ENCODE measurements around the gene XPO4.

The XPO4 gene

DNA sequence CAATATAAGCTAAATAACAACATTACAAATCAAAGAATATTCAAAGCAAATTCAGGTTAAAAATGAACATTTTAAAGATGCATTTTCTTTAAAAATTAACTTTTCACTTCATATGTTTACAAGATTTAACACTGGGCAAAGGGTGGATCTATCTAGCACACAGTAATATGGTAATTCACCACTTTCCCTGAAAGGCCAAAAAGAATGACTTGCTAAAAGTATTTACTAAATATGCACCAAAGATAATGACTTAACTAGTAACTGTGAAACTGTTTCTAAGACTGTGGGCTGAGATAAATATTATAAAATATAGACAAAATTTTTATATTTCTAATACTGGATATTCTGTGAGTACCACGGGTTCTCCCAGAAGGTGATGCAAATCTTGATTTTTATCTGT is 124.2 kb downstream of the XPO4 start:
- H3K9me3 ChIP-seq (ENCODE audit: insufficient read depth, low read depth, low read length), result no peaks in the 10 kb centered on the region
- no peak overlapping the region for H3K27ac ChIP-seq (ENCODE audit: low read length)
- H3K9ac ChIP-seq (ENCODE audit: low read depth, low read length), result no peak overlapping the region
- no peaks in the 10 kb centered on the region for H3K27me3 ChIP-seq (ENCODE audit: insufficient read depth, low read length)
- peaks cover 28% of the 10 kb centered on the region for H3K36me3 ChIP-seq (ENCODE audit: insufficient read depth, low read depth, low read length)
- no peaks in the 10 kb centered on the region for H3K4me1 ChIP-seq (ENCODE audit: insufficient read depth, low read length)
- H3K4me3 ChIP-seq (ENCODE audit: low read length), result no peak overlapping the region

DNA sequence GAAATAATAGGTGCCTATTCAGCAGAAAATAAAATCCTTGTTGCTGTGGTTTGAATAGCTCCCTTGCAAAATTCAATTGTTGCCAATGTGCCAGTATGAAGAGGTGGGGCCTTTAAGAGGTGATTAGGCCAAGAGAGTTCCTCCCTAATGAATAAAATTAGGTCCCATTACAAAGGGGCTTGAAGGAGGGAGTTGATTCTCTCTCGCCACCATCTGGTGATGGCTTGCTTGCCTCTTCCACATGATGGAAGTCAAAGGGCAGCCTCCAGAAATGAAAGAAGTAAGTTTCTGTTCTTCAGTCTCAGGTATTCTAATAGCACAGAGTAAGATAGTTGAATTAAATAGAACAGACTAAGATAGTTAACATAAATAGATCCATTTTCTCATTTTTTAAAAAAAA is 125.8 kb downstream of the XPO4 start:
- Histone ChIP-seq H3K27me3 (ENCODE audit: insufficient read depth, low read length) (no peaks in the 10 kb centered on the region), H3K4me3 (ENCODE audit: low read length) (no peak overlapping the region), H3K36me3 (ENCODE audit: insufficient read depth, low read depth, low read length) (peaks cover 12% of the 10 kb centered on the region), H3K9me3 (ENCODE audit: insufficient read depth, low read depth, low read length) (no peaks in the 10 kb centered on the region), H3K4me1 (ENCODE audit: insufficient read depth, low read length) (0 out of 2 replicates have a peak, but pooled peaks cover 3% of the 10 kb centered on the region), H3K9ac (ENCODE audit: low read depth, low read length) (no peak overlapping the region), H3K27ac (ENCODE audit: low read length) (no peak overlapping the region)

GRCh38 chr13:20775961-20776360 is 126.6 kb downstream of the XPO4 start:
- Histone ChIP-seq H3K27ac (ENCODE audit: low read length) (no peak overlapping the region), H3K9ac (ENCODE audit: low read depth, low read length) (no peak overlapping the region)

GRCh38 chr13:20774746-20775145 is 127.8 kb downstream of the XPO4 start:
- Histone ChIP-seq H3K9ac (ENCODE audit: low read depth, low read length) (no peak overlapping the region), H3K27me3 (ENCODE audit: insufficient read depth, low read length) (no peaks in the 10 kb centered on the region), H3K36me3 (ENCODE audit: insufficient read depth, low read depth, low read length) (no peaks in the 10 kb centered on the region), H3K4me3 (ENCODE audit: low read length) (no peak overlapping the region), H3K9me3 (ENCODE audit: insufficient read depth, low read depth, low read length) (no peaks in the 10 kb centered on the region; the same call in 1 of the 2 replicates), H3K4me1 (ENCODE audit: insufficient read depth, low read length) (0 out of 2 replicates have a peak, but pooled peaks cover 3% of the 10 kb centered on the region), H3K27ac (ENCODE audit: low read length) (no peak overlapping the region)

More at GRCh38 chr13:20775961-20776360, 126.6 kb downstream of the XPO4 start:
- no peak overlapping the region for H3K4me3 ChIP-seq (ENCODE audit: low read length)
- H3K27me3 ChIP-seq (ENCODE audit: insufficient read depth, low read length), result no peaks in the 10 kb centered on the region
- H3K4me1 ChIP-seq (ENCODE audit: insufficient read depth, low read length), result 0 out of 2 replicates have a peak, but pooled peaks cover 3% of the 10 kb centered on the region
- no peaks in the 10 kb centered on the region for H3K9me3 ChIP-seq (ENCODE audit: insufficient read depth, low read depth, low read length)
- H3K36me3 ChIP-seq (ENCODE audit: insufficient read depth, low read depth, low read length), result peaks cover 4% of the 10 kb centered on the region; the same call in 1 of the 2 replicates

- Histone ChIP-seq H3K27me3 (ENCODE audit: insufficient read depth, low read length) (no peaks in the 10 kb centered on the region), H3K9me3 (ENCODE audit: insufficient read depth, low read depth, low read length) (no peaks in the 10 kb centered on the region; the same call in 1 of the 2 replicates), H3K4me3 (ENCODE audit: low read length) (peak within 1 kb of the TSS; percentile 88), H3K36me3 (ENCODE audit: insufficient read depth, low read depth, low read length) (no peaks in the 10 kb centered on the region), H3K9ac (ENCODE audit: low read depth, low read length) (peak within 1 kb of the TSS; percentile 95), H3K4me1 (ENCODE audit: insufficient read depth, low read length) (0 out of 2 replicates have a peak, but pooled peaks cover 6% of the 10 kb centered on the region), H3K27ac (ENCODE audit: low read length) (peak within 1 kb of the TSS; percentile 85)
Measured at GRCh38 chr13:20773194-20774080, 129.1 kb downstream of the XPO4 start, which contains the start of gene EEF1AKMT1. TSS of gene EEF1AKMT1 (minus strand) at chr13:20773961. CDS start at chr13:20757598, 16,363 bp downstream.

- Histone ChIP-seq H3K4me3 (ENCODE audit: low read length) (peak overlapping the region; percentile 88), H3K9ac (ENCODE audit: low read depth, low read length) (peak overlapping the region; percentile 95; the same call in 1 of the 2 replicates), H3K27ac (ENCODE audit: low read length) (no peak overlapping the region)
Measured at GRCh38 chr13:20772401-20773131, 130.0 kb downstream of the XPO4 start.

GRCh38 chr13:20769834-20770233 is 132.7 kb downstream of the XPO4 start:
- Histone ChIP-seq H3K36me3 (ENCODE audit: insufficient read depth, low read depth, low read length) (no peaks in the 10 kb centered on the region), H3K4me1 (ENCODE audit: insufficient read depth, low read length) (0 out of 2 replicates have a peak, but pooled peaks cover 6% of the 10 kb centered on the region), H3K27me3 (ENCODE audit: insufficient read depth, low read length) (no peaks in the 10 kb centered on the region), H3K9ac (ENCODE audit: low read depth, low read length) (no peak overlapping the region), H3K27ac (ENCODE audit: low read length) (no peak overlapping the region), H3K9me3 (ENCODE audit: insufficient read depth, low read depth, low read length) (no peaks in the 10 kb centered on the region; the same call in 1 of the 2 replicates), H3K4me3 (ENCODE audit: low read length) (no peak overlapping the region)

More at GRCh38 chr13:20772401-20773131, 130.0 kb downstream of the XPO4 start:
- no peaks in the 10 kb centered on the region for H3K27me3 ChIP-seq (ENCODE audit: insufficient read depth, low read length)
- 0 out of 2 replicates have a peak, but pooled peaks cover 6% of the 10 kb centered on the region for H3K4me1 ChIP-seq (ENCODE audit: insufficient read depth, low read length)
- no peaks in the 10 kb centered on the region for H3K36me3 ChIP-seq (ENCODE audit: insufficient read depth, low read depth, low read length)
- H3K9me3 ChIP-seq (ENCODE audit: insufficient read depth, low read depth, low read length), result no peaks in the 10 kb centered on the region; the same call in 1 of the 2 replicates

DNA sequence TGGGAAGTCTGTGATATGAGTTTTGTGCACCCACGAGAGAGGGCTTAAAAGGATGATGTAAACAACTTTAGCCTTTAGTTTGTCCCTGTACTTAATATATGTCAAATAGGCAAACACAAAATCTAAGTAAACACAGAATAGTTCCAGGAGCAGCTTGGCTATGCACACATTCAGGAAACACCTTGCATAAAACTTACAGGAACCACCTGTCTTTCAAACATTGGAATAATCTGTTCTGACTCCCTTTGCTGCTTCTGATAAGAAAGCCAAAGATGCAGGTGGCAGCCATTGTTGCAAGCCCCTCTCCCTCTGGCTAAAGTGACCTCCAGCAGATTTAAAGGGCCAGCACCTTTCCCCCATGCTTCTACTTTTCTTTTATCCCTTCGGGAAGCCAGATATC is 133.5 kb downstream of the XPO4 start:
- no peak overlapping the region for H3K4me3 ChIP-seq (ENCODE audit: low read length)
- H3K9ac ChIP-seq (ENCODE audit: low read depth, low read length), result no peak overlapping the region
- H3K36me3 ChIP-seq (ENCODE audit: insufficient read depth, low read depth, low read length), result no peaks in the 10 kb centered on the region
- H3K4me1 ChIP-seq (ENCODE audit: insufficient read depth, low read length), result 0 out of 2 replicates have a peak, but pooled peaks cover 6% of the 10 kb centered on the region
- no peaks in the 10 kb centered on the region for H3K27me3 ChIP-seq (ENCODE audit: insufficient read depth, low read length)
- H3K27ac ChIP-seq (ENCODE audit: low read length), result no peak overlapping the region
- H3K9me3 ChIP-seq (ENCODE audit: insufficient read depth, low read depth, low read length), result no peaks in the 10 kb centered on the region; the same call in 1 of the 2 replicates

- H3K36me3 ChIP-seq (ENCODE audit: insufficient read depth, low read depth, low read length), result no peaks in the 10 kb centered on the region
- no peak overlapping the region for H3K27ac ChIP-seq (ENCODE audit: low read length)
- 0 out of 2 replicates have a peak, but pooled peaks cover 3% of the 10 kb centered on the region for H3K4me1 ChIP-seq (ENCODE audit: insufficient read depth, low read length)
- H3K9ac ChIP-seq (ENCODE audit: low read depth, low read length), result no peak overlapping the region
- no peaks in the 10 kb centered on the region; the same call in 1 of the 2 replicates for H3K9me3 ChIP-seq (ENCODE audit: insufficient read depth, low read depth, low read length)
- no peak overlapping the region for H3K4me3 ChIP-seq (ENCODE audit: low read length)
- no peaks in the 10 kb centered on the region for H3K27me3 ChIP-seq (ENCODE audit: insufficient read depth, low read length)
Measured at GRCh38 chr13:20767309-20767943, 135.1 kb downstream of the XPO4 start.

DNA sequence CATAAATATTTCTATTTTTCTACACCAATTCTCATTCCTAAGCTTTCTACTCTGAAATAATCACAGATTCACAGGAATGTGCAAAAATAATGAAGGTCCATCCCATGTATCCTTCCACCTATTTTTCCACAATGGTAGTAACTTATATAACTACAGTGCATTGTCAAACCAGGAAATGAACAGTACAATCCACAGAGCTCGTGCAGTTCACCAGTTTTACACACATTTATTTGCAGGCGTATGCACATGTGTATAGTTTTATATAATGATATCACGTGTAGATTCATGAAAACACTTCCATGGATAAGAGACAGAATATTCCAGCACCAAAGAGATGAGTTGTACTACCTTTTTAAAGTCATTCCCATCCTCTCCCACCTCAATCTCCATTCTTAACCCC is 141.7 kb downstream of the XPO4 start:
- Histone ChIP-seq H3K4me3 (ENCODE audit: low read length) (no peak overlapping the region), H3K27me3 (ENCODE audit: insufficient read depth, low read length) (no peaks in the 10 kb centered on the region), H3K9ac (ENCODE audit: low read depth, low read length) (no peak overlapping the region), H3K36me3 (ENCODE audit: insufficient read depth, low read depth, low read length) (no peaks in the 10 kb centered on the region), H3K27ac (ENCODE audit: low read length) (no peak overlapping the region), H3K4me1 (ENCODE audit: insufficient read depth, low read length) (peaks cover 6% of the 10 kb centered on the region; the same call in 1 of the 2 replicates), H3K9me3 (ENCODE audit: insufficient read depth, low read depth, low read length) (no peaks in the 10 kb centered on the region)

DNA sequence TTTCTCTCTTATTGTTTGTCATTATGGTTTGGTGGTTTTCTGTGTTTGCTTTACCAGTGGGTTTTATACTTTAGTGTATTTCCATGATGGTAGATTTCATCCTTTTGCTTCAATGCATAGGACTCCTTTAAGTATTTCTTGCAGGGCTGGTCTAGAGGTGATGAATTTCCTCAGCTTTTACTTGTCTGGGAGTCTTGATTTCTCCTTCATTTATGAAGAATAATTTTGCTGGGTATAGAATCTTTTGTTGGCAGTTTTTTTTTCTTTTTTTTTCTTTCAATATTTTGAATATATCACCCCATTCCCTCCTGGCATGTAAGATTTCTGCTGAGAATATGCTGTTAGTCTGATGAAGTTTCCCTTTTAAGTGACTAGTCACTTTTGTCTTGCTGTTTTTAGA is 148.5 kb downstream of the XPO4 start:
- Histone ChIP-seq H3K36me3 (ENCODE audit: insufficient read depth, low read depth, low read length) (no peaks in the 10 kb centered on the region), H3K4me1 (ENCODE audit: insufficient read depth, low read length) (peaks cover 6% of the 10 kb centered on the region; the same call in 1 of the 2 replicates), H3K9me3 (ENCODE audit: insufficient read depth, low read depth, low read length) (peaks cover 9% of the 10 kb centered on the region), H3K9ac (ENCODE audit: low read depth, low read length) (no peak overlapping the region), H3K4me3 (ENCODE audit: low read length) (no peak overlapping the region), H3K27me3 (ENCODE audit: insufficient read depth, low read length) (no peaks in the 10 kb centered on the region), H3K27ac (ENCODE audit: low read length) (no peak overlapping the region)
